Astrocyte of the cerebellum (primary cell): ENCODE data around the gene CDC6.
"Not testable (repeated sequence)": the region's sequence is repeated elsewhere in the genome, so short reads cannot be mapped to it uniquely, and the experiment has no call there.

Experiments
- DNase-seq: peaks from one replicate; pipeline ENCODE4 v3.0.0-alpha.2; 2011; ENCODE audit warnings: low read depth
- H3K4me3 ChIP-seq: 2 replicates; pipeline ENCODE4 v1.5.1; 2011; ENCODE audit warnings: mild to moderate bottlenecking, low read depth, low read length, moderate library complexity
- in situ Hi-C: cut with HindIII; loops from 2 replicates; pipeline ENCODE4 v1.10.0; 2017; ENCODE audit warnings: low sequenced_read_pairs
- TF ChIP-seq, protein P1 (sequence below): IDR thresholded peaks from 2 replicates; pipeline ENCODE4 v1.5.1; 2012; ENCODE audit warnings: low read length, low read depth, moderate library complexity, mild to moderate bottlenecking; ENCODE audit errors: missing control alignments

CDC6 gene

GRCh38 chr17:40295488-40296436, 8.1 kb downstream of the CDC6 start:
- in situ Hi-C loops, result loop anchor here (5.0 kb wide), 1 partner anchor 103 kb away; no protein-coding TSS in a partner anchor
- H3K4me3 ChIP-seq, result no peak overlapping the region
- no peak for DNase-seq
- TF ChIP-seq, protein P1, sequence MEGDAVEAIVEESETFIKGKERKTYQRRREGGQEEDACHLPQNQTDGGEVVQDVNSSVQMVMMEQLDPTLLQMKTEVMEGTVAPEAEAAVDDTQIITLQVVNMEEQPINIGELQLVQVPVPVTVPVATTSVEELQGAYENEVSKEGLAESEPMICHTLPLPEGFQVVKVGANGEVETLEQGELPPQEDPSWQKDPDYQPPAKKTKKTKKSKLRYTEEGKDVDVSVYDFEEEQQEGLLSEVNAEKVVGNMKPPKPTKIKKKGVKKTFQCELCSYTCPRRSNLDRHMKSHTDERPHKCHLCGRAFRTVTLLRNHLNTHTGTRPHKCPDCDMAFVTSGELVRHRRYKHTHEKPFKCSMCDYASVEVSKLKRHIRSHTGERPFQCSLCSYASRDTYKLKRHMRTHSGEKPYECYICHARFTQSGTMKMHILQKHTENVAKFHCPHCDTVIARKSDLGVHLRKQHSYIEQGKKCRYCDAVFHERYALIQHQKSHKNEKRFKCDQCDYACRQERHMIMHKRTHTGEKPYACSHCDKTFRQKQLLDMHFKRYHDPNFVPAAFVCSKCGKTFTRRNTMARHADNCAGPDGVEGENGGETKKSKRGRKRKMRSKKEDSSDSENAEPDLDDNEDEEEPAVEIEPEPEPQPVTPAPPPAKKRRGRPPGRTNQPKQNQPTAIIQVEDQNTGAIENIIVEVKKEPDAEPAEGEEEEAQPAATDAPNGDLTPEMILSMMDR, result no peak

GRCh38 chr17:40297511-40297910, 9.8 kb downstream of the CDC6 start:
- TF ChIP-seq, protein P1, result no peak
- DNase-seq, result no peak
- in situ Hi-C loops, result loop anchor here (5.0 kb wide), 1 partner anchor 105 kb away; no protein-coding TSS in a partner anchor
- no peak overlapping the region for H3K4me3 ChIP-seq

DNA sequence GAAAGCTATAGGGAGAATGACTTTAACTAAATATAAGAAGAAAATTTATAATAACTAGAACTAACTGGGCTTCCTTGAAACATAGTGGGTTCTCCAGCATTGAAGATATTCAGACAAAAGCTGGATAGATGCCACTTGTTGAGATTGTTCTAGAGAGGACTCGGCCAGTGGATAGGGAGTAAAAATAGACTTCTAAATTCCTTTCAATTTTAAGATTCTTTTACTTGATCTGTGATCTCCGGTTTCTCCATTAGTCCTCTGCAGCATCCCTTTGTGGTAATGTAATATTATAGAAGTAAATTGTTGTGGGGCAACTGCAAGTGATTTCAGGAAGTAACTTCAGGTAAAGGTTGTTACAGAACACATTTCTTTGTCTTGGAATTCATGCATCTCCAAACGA, 11.0 kb downstream of the CDC6 start:
- no peak for DNase-seq
- TF ChIP-seq, protein P1, result no peak
- no peak overlapping the region for H3K4me3 ChIP-seq
- in situ Hi-C loops, result loop anchor here (5.0 kb wide), 1 partner anchor 106 kb away; no protein-coding TSS in a partner anchor

DNA sequence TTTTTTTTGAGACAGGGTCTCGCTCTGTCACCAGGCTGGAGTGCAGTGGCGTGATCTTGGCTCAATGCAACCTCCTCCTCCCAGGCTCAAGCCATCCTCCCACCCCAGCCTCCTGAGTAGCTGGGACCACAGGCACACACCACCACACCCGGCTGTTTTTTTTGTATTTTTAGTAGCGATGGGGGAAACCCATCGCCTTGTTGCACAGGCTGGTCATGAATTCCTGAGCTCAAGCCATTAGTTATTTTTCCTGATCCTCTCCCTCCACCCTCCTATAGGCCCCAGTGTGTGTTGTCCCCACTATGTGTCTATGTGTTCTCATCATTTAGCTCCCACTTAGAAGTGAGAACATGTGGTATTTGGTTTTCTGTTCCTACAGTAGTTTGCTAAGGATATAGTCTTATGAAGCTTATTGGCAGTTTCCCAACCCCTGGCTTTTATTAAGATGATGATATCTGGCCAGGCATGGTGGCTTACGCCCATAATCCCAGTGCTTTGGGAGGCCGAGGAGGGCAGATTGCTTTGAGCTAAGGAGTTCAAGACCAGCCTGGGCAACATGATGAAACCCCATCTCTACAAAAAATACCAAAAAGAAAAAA, 11.6 kb downstream of the CDC6 start:
- in situ Hi-C loops, result loop anchor here (5.0 kb wide), 1 partner anchor 107 kb away; no protein-coding TSS in a partner anchor
- DNase-seq, H3K4me3 ChIP-seq: not testable (repeated sequence)

GRCh38 chr17:40301315-40301714, 13.6 kb downstream of the CDC6 start:
- H3K4me3 ChIP-seq, result no peak overlapping the region
- DNase-seq, result no peak
- in situ Hi-C loops, result loop anchor here (5.0 kb wide), 2 partner anchors 51 to 116 kb away; partner anchors contain the start of gene TOP2A
- TF ChIP-seq, protein P1, result no peak

DNA sequence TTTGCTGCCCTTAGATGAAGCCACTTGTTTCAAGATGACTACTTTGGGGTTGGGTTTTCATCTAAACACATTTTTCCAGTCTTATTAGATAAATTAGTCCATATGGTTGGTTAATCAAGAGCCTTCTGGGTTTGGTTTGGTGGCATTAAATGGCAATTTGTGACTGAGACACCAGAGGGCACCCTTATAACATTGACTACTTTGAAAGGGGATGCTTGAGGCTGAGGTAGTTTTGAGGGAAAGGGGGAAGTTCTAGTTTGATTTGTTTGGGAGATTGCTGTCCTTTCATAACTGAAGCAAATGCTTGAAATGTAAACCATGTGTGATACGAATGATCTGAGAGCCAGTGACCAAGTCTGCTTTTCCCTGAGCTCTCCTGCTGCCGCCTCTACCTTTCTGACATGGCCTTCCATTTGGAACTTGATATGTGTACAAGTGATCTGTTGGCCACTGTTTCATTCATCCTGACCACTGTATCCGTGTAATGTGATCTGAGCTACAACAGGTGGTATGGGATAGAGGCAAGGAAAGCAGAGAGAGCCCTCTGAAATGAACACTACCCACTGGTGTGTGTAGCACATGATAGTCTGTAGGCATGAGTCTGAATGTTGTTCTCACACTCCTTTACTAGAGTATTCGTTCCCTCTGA, 15.5 kb downstream of the CDC6 start:
- TF ChIP-seq, protein P1, result peak; percentile 76
- no peak overlapping the region for H3K4me3 ChIP-seq
- in situ Hi-C loops, result loop anchor here (5.0 kb wide), 2 partner anchors 49 to 114 kb away; partner anchors contain the start of gene TOP2A
- DNase-seq, result peak; percentile 65
